HEK293T (cell line): ENCODE measurements around the gene LAG3.

Experiments used
- CTCF ChIA-PET: fragments of 350-600 bp; formaldehyde crosslinking; extraction: SDS; loops from one replicate; lab custom pipeline; 2021; ENCODE audit warnings: antibody characterized with exemption, inconsistent platforms; lab: Yijun Ruan, JAX
- POLR2A ChIA-PET: fragments of 350-600 bp; formaldehyde crosslinking; extraction: SDS; loops from one replicate; lab custom pipeline; 2020; ENCODE audit warnings: antibody characterized with exemption, inconsistent platforms; lab: Yijun Ruan, JAX
- DNase-seq: peaks from one replicate; pipeline ENCODE4 v3.0.0; 2012; ENCODE audit warnings: mixed read lengths; ENCODE audit errors: extremely low spot score
- ARNT ChIP-seq: fragments of 450-650 bp; IDR thresholded peaks from 2 replicates; pipeline ENCODE4 v1.6.1; 2017; ENCODE audit warnings: mild to moderate bottlenecking
- BHLHE40 ChIP-seq: fragments of 450-650 bp; IDR thresholded peaks from 2 replicates; pipeline ENCODE4 v1.6.1; 2016; ENCODE audit warnings: mild to moderate bottlenecking, moderate library complexity, borderline replicate concordance
- CTBP1 ChIP-seq: fragments of 450-650 bp; IDR thresholded peaks from 2 replicates; pipeline ENCODE4 v1.6.1; 2016; ENCODE audit warnings: borderline replicate concordance
- ELF4 ChIP-seq: fragments of 450-650 bp; IDR thresholded peaks from 2 replicates; pipeline ENCODE4 v1.6.1; 2017; ENCODE audit warnings: antibody characterized with exemption
- FOXA1 ChIP-seq: fragments of 450-650 bp; IDR thresholded peaks from 2 replicates; pipeline ENCODE4 v1.6.1; 2016; ENCODE audit warnings: mild to moderate bottlenecking
- FOXK2 ChIP-seq: fragments of 450-650 bp; IDR thresholded peaks from 2 replicates; pipeline ENCODE4 v1.6.1; 2016; ENCODE audit warnings: mild to moderate bottlenecking
- FOXM1 ChIP-seq: fragments of 450-650 bp; IDR thresholded peaks from 2 replicates; pipeline ENCODE4 v1.6.1; 2017; ENCODE audit warnings: mild to moderate bottlenecking, borderline replicate concordance
- HDGF ChIP-seq: fragments of 450-650 bp; IDR thresholded peaks from 2 replicates; pipeline ENCODE4 v1.6.1; 2017; ENCODE audit warnings: antibody characterized with exemption, borderline replicate concordance
- L3MBTL2 ChIP-seq: fragments of 450-650 bp; conservative IDR thresholded peaks from 2 replicates; pipeline ENCODE4 v1.6.1; 2016; ENCODE audit warnings: mild to moderate bottlenecking
- LEF1 ChIP-seq: fragments of 450-650 bp; IDR thresholded peaks from 2 replicates; pipeline ENCODE4 v1.6.1; 2017; ENCODE audit warnings: mild to moderate bottlenecking, borderline replicate concordance
- NFRKB ChIP-seq: fragments of 450-650 bp; IDR thresholded peaks from 2 replicates; pipeline ENCODE4 v1.6.1; 2016; ENCODE audit warnings: mild to moderate bottlenecking, moderate library complexity
- PKNOX1 ChIP-seq: fragments of 450-650 bp; IDR thresholded peaks from 2 replicates; pipeline ENCODE4 v1.6.1; 2016
- SP1 ChIP-seq: fragments of 450-650 bp; IDR thresholded peaks from 2 replicates; pipeline ENCODE4 v1.6.1; 2017
- SUZ12 ChIP-seq: fragments of 450-650 bp; IDR thresholded peaks from 2 replicates; pipeline ENCODE4 v1.6.1; 2016; ENCODE audit warnings: mild to moderate bottlenecking
- TARDBP ChIP-seq: fragments of 450-650 bp; IDR thresholded peaks from 2 replicates; pipeline ENCODE4 v1.6.1; 2016
- ZNF384 ChIP-seq: fragments of 450-650 bp; IDR thresholded peaks from 2 replicates; pipeline ENCODE4 v1.6.1; 2016

LAG3 gene

GRCh38 chr12:6770094-6770493, 2.2 kb upstream of the LAG3 start:
- POLR2A ChIA-PET, result interaction anchor here (1.4 to 8.6 kb wide), 3 partner anchors 17 to 81 kb away, joined by 8 to 148 read pairs (median 46); partner anchors contain the start of genes GPR162, MLF2 and ZNF384
- TF ChIP-seq CTBP1, result no peak
- no peak for TF ChIP-seq PKNOX1
- no peak for TF ChIP-seq HDGF
- TF ChIP-seq ZNF384, result no peak
- TF ChIP-seq NFRKB, result no peak
- TF ChIP-seq SP1, result no peak
- no peak for TF ChIP-seq ELF4
- TF ChIP-seq FOXM1, result no peak
- no peak for TF ChIP-seq L3MBTL2
- TF ChIP-seq LEF1, result no peak
- no peak for TF ChIP-seq FOXA1
- no peak for TF ChIP-seq ARNT
- TF ChIP-seq SUZ12, result no peak
- DNase-seq, result no peak
- CTCF ChIA-PET, result interaction anchor here (2.1 kb wide), 1 partner anchor 17 kb away, joined by 15 read pairs; the partner anchor contains the start of gene MLF2

- ChIA-PET POLR2A (interaction anchor here (5.8 to 8.6 kb wide), 2 partner anchors 17 to 52 kb away, joined by 46 to 148 read pairs; partner anchors contain the start of genes GPR162 and MLF2), CTCF (interaction anchor here (0.7 to 2.1 kb wide), 3 partner anchors 17 to 61 kb away, joined by 3 to 15 read pairs (median 6); partner anchors contain the start of gene MLF2)
- no peak for TF ChIP-seq ZNF384
- TF ChIP-seq SP1, result no peak
- no peak for TF ChIP-seq HDGF
- TF ChIP-seq ARNT, result no peak
- no peak for TF ChIP-seq FOXA1
- no peak for TF ChIP-seq FOXK2
- TF ChIP-seq LEF1, result no peak
- TF ChIP-seq BHLHE40, result no peak
- no peak for TF ChIP-seq ELF4
- TF ChIP-seq FOXM1, result no peak
- no peak for DNase-seq
These were observed 1.7 kb upstream of the LAG3 start for GRCh38 chr12:6770600-6770999.

GRCh38 chr12:6771091-6771495, 1.2 kb upstream of the LAG3 start:
- no peak for TF ChIP-seq SUZ12
- TF ChIP-seq ZNF384, result no peak
- TF ChIP-seq L3MBTL2, result no peak
- TF ChIP-seq LEF1, result no peak
- no peak for TF ChIP-seq FOXK2
- TF ChIP-seq CTBP1, result no peak
- no peak for TF ChIP-seq NFRKB
- no peak for TF ChIP-seq HDGF
- no peak for TF ChIP-seq SP1
- TF ChIP-seq ARNT, result no peak
- ChIA-PET CTCF (interaction anchor here (0.6 to 1.8 kb wide), 3 partner anchors 18 to 99 kb away, joined by 3 to 6 read pairs (median 5); partner anchors contain the start of gene MLF2), POLR2A (interaction anchor here (1.1 to 8.6 kb wide), 2 partner anchors 18 to 47 kb away, joined by 3 to 148 read pairs; partner anchors contain the start of genes COPS7A and MLF2)
- DNase-seq, result no peak

GRCh38 chr12:6771509-6772330, 600 bp upstream of the LAG3 start:
- no peak for DNase-seq
- ChIA-PET POLR2A (interaction anchor here (0.9 to 8.6 kb wide), 3 partner anchors 18 to 50 kb away, joined by 3 to 148 read pairs (median 3); partner anchors contain the start of genes COPS7A, GPR162 and MLF2), CTCF (interaction anchor here (0.6 to 1.8 kb wide), 3 partner anchors 14 to 98 kb away, joined by 3 to 6 read pairs (median 5); partner anchors contain the start of gene MLF2)
- TF ChIP-seq SP1 (no peak), BHLHE40 (no peak), FOXA1 (no peak), FOXK2 (no peak), FOXM1 (no peak), NFRKB (no peak), PKNOX1 (no peak), TARDBP (no peak), L3MBTL2 (no peak), SUZ12 (no peak), ELF4 (no peak), CTBP1 (no peak), ZNF384 (no peak), HDGF (no peak), LEF1 (no peak)

GRCh38 chr12:6772726-6773589, 638 bp downstream of the LAG3 start:
- TF ChIP-seq FOXM1 (no peak), SUZ12 (no peak), ELF4 (no peak), ARNT (no peak), NFRKB (no peak), LEF1 (no peak), PKNOX1 (no peak), FOXA1 (no peak), SP1 (no peak), TARDBP (no peak), ZNF384 (no peak), FOXK2 (no peak), CTBP1 (no peak), L3MBTL2 (no peak), HDGF (no peak), BHLHE40 (no peak)
- POLR2A ChIA-PET, result interaction anchor here (2.9 kb wide), 1 partner anchor 20 kb away, joined by 26 read pairs; the partner anchor contains the start of gene MLF2
- CTCF ChIA-PET, result no interaction called here
- DNase-seq, result no peak
